Ureter (tissue), 1 donor: Measurements from ENCODE around the gene SLC39A10. TPM values are rescaled to one million over a fixed set of nuclear protein-coding genes. Genes with fewer than 3 reads are reported as not detected.
"Not testable (repeated sequence)": the region's sequence is repeated elsewhere in the genome, so short reads cannot be mapped to it uniquely, and the experiment has no call there.

Source experiments
- DNase-seq: peaks from one replicate; pipeline ENCODE4 v3.0.0-alpha.2; 2020; ENCODE audit warnings: low spot score
- total RNA-seq: library from RNA; stranded (reverse); gene quantifications from one replicate; pipeline ENCODE4 v1.2.4, GENCODE V29; 2023
- donor health status: DM: yes; HTN: yes; CAD: no.

The SLC39A10 gene
- total RNA-seq, 1 donor from 2014 or later = 28.6 TPM

DNA sequence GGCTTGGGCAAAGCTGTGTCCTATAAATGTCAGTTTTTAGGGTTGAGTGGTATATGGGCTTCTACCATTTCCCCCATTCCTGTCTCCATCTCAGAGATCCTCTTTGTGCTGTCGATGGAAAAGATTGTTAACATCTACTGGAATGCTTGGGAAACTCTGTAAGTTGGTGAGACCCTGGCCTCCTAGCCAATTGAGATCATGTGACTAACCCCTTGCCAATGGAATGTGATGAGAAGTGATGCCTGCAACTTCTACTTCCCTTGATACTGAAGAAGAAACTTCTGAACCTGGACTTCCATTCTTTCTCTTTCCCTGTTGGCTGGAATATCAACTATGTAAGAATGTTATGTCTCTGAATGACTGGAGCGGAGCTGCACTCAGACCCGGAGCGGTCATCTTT is 14.5 kb downstream of the SLC39A10 start:
- no peak for DNase-seq

DNA sequence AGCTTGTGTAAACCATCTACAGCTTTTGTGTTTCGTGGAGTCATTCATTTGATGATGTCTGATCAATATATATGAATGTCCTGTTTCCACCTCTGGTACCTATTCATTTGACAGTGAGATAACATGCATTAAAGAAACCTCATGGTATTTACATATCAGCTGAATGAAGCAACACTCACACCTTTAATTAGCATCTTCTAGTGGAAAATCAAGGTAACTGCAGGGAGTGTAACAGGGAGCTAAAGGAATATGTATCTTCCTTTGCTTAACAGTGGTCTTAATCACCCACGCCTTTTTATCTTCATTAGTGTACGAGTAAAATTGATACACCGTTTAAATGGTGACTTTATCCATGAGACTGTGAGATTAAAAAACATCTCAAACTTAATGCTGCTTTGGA is 15.6 kb downstream of the SLC39A10 start:
- DNase-seq = no peak

DNA sequence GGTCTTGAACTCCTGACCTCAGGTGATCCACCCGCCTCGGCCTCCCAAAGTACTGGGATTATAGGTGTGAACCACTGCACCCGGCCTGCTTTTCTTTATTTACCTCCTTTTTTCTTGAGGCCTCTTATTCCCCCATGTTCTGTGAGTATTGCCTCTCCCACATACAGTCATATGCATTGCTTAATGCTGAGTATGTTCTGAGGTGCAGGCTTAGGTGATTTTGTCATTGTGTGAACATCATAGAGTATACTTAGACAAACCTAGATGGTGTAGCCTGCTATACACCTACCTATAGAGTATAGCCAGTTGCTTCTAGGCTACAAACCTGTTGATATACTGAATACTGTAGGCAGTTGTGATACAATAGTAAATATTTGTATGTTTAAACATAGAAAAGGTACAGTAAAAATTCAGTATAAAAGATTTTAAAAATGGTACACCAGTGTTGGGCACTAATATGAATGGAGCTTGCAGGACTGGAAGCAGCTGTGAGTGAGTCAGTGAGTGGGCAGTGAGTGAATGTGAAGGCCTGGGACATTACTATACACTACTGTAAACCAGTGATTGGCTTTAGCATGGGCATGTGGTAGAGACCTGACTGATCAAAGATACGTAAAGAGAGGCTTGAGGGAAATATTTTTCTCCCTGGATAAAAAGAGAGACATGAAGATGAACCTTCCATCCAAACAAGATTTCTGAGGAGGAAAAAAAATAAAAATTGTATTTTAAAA is 17.6 kb downstream of the SLC39A10 start:
- no peak for DNase-seq

DNA sequence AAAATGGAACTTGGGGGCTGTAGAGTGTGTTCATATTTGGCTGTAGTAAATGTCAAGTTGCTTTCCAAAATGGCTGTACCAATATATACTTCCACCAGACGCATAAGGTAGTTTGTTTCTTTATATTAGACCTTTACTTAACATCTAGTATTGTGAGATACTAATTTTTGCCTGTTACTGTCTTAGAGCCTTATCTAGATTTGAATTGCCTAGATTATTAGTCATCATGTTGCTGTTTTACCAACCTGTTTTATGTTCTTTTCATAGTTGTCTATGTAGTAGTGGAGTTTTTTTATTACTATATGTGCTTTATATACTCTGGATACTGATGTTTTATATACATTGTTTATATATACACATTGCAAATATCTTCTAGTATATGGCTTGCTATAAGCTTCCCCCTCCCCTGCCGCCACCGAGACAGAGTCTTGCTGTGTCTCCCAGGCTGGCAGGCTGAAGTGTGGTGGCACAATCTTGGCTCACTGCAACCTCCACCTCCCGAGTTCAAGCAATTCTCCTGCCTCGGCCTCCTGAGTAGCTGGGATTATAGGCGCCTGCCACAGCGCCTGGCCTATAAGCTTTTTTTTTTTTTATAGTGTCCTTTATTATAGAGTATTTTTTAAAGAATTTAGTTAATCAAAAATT is 18.9 kb downstream of the SLC39A10 start:
- DNase-seq = no peak

DNA sequence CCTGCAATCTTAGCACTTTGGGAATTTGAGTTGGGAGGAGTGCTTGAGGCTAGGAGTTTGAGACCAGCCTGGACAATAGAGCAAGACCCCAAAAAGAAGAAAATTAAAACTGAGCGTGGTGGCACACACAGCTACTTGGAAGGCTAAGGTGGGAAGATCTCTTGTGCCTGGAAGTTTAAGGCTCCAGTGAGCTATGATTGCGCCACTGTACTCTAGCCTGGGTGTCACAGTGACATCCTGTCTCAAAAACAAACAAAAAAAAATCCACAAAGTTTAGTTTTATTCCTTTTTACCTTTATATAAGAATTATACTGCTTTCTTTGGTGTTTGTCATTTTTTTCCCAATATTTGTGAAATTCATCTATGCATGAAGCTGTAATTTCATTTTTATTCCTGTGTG is 20.3 kb downstream of the SLC39A10 start:
- DNase-seq = no peak

DNA sequence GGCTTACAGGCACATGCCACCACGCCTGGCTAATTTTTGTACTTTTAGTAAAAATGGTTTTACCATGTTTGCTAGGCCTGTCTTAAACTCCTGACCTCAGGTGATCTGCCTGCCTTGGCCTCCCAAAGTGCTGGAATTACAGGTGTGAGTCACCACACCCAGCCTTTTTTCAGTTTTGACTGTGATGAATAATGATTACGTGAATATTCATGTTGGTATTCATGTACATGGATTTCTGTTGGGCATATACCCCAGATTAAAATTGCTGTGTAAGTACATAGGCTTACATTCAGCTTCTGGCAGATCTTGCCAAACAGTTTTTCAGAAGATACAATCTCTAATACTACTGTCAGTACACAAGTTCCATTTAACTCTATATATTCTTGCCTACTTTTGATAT is 20.9 kb downstream of the SLC39A10 start:
- no peak for DNase-seq

DNA sequence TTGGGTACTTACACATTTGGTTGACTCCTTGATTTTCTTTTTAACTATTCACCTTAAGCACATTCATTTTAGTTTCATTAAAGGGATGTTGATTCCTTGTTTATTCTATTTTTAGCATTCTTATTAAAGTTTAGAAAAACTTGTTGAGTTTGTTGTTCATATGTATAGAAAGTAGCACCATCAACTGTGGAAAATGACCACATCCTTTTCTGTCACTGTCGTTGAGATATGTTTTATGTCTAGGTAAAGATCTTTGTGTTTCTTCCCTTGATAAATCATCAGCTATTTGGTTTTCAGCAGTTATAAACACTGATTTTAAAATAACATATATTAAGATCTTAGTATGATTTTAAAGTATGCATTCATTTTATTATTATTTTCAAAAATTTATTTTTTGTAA is 25.1 kb downstream of the SLC39A10 start:
- DNase-seq = no peak

DNA sequence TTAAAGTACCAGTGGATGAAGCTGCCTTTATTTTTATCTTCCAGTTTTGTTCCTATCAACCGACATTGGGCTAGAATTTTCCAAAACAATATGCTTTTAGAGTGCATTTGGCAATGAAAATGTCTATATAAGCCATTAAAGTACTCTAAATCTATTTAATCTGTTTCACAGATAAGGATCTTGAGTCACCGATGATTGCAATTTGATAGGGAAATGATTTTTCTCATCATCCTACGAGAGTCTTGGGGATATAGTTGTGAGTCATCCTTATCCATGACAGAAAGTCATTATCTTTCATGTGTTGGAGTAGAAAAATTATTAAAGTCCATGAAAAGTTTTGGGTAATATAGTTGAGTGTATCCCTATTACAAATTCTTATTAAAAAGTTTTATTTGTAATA is 26.1 kb downstream of the SLC39A10 start:
- no peak for DNase-seq

DNA sequence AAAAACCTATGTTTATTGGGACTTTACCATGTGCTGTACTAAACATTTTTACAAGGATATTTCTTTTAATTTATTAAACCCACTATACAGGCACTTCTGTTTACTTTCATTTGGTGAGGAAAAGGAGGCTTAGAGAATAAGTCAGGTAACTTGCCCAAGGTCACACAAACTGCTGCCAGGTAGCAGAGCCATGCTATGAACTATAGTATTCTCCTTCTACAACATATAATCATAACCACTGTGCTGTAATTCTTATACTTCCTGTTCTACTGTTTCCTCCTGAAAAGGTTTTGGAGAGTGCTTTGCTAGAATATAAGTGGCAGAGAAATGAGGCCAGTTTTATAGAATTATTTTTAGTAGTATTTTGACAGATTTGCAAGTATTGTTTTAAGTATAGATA is 29.5 kb downstream of the SLC39A10 start:
- DNase-seq = no peak

DNA sequence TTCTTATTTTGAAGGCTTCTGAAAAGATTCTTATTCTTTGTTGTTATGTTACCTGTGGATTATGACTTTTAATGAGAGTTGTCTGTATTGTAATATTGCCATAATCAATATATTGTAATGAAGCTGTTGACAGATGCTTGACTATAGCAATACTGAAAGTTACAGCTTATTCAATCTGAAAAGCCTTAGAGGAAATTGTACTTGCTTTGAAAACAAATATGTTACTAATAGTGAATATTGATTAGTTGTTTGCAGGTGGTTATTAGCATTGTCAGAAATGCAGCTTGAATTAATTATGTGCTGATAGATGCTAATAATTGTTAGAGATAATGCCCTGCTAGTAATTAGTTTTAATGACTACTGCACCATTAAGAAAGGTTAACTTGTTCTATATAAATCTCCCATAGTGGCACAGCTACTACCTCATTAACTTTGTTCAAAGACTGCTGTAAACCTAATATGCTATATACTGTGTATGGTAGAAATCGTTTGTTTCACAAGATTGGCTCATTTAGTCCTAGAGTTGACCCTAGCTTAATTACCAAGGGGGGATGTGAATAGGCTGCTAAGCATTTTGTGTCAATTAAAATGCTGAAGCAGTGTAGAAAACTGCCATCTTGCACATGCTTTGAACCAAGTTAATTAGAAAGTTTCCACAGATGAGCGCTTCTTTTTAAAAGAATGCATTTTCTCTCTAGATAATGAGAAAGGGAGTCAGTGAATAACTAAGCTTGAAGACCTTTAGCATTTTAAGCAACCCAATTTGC is 30.5 kb downstream of the SLC39A10 start:
- DNase-seq = no peak

DNA sequence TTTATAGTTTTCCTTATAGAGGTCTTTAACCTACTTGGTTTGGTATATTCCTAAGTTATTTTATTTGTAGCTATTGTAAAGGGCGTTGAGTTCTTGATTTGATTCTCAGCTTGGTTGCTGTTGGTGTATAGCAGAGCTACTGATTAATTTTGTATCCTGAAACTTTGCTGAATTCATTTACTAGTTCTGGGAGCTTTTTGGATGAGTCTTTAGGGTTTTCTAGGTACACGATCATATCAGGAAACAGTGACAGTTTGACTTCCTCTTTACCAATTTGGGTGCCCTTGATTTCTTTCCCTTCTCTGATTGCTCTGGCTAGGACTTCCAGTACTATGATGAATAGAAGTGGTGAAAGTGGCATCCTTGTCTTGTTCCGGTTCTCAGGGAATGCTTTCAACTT is 35.5 kb downstream of the SLC39A10 start:
- not testable (repeated sequence) for DNase-seq

DNA sequence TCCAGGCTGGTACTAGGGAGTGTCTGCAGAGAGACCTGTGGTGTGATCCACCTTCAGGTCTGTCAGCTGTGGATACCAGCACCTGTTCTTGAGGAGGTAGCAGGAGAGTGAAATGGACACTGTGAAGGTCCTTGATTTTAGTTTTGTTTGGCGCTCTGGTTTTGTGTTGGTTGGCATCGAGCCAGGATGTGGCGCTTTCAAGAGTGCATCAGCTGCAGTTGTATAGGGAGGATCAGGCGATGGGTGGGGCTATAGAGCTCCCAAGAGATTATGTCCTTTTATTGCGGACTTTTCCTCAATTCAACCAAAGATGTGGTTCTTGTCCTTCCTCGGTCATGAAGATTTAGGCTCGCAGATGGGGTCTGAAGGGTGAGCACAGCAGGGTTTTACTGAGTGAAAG is 37.5 kb downstream of the SLC39A10 start:
- DNase-seq = no peak

DNA sequence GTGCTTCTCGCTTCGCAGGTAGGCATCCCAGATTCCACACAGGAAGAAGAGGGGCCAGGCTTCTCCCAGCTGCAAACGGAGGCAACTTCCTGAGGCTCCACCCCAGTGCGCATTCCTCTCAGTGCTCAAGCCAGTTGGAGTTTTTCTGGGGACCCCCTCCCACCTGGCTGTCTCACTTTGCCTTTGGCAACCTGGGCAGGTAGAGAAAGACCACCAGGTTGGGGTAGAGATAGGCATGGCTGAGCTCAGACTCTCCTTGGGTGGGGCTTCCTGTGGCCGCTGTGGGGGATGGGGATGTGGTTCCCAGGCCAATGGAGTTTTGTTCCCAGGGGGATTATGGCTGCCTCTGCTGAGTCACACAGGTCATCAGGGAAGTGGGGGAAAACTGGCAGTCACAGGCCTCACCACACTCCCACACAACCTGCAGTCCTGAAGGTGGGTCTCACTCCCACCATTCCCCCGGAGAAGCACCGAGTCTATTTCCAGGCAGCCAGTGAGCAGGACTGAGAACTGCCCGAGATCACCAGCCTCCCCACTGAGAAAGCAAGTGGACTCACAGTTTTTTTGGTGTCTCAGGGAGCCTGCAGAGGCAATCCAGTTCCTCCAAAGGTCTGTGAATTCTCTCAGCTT is 38.1 kb downstream of the SLC39A10 start:
- no peak for DNase-seq

DNA sequence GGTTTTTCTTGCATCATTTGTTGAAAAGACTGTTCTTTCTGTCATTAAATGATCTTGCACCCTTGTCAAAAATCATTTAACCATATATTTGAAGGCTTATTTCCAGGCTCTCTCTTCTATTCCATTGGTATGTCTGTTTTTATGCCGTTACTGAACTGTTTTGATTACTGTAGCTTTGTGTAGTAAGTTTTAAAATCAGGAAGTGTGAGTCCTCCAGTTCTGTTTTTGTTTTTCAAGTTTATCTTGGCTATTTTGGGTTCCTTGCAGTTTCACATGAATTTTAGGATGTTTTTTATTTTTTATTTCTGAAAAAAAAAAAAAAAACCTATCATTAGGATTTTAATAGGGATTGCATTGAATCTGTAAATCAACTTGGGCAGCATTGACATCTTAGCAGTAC is 39.0 kb downstream of the SLC39A10 start:
- DNase-seq = no peak

DNA sequence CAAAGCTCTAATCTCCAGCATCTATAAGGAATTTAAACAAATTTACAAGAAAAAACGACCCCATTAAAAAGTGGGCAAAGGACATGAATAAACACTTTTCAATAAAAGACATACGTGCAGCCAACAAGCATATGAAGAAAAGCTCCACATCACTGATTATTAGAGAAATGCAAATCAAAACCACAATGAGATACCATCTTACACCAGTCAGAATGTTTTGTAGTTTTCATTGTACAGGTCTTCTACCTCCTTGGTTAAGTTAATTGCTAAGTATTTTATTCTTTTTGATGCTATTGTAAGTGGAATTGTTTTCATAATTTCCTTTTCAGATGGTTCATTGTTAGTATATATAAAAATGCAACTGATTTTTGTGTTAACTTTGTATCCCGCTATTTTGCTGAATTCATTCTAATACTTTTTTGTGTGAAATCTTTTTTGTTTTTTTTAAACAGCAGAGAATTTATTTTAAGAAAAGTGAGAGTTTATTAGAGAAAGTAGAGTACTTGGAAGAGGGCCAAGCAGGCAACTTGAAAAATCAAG is 40.7 kb downstream of the SLC39A10 start:
- DNase-seq = no peak

DNA sequence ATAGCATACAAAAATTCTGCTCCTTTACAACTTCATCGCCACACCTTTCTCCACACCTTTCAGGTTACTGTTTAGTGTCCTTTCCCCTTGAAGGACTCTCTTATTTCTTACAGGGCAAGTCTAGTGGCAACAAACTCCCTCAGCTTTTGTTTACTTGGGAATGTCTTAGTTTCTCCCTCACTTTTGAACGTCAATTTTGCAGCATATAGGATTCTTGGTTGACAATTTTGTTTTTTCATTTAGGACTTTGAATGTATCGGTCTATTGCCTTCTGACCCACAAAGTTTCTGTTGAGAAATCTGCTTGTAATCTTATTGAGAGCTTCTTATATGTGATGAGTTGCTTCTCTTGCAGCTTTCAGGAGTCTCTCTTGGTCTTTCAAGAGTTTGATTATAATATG is 43.5 kb downstream of the SLC39A10 start:
- no peak for DNase-seq

DNA sequence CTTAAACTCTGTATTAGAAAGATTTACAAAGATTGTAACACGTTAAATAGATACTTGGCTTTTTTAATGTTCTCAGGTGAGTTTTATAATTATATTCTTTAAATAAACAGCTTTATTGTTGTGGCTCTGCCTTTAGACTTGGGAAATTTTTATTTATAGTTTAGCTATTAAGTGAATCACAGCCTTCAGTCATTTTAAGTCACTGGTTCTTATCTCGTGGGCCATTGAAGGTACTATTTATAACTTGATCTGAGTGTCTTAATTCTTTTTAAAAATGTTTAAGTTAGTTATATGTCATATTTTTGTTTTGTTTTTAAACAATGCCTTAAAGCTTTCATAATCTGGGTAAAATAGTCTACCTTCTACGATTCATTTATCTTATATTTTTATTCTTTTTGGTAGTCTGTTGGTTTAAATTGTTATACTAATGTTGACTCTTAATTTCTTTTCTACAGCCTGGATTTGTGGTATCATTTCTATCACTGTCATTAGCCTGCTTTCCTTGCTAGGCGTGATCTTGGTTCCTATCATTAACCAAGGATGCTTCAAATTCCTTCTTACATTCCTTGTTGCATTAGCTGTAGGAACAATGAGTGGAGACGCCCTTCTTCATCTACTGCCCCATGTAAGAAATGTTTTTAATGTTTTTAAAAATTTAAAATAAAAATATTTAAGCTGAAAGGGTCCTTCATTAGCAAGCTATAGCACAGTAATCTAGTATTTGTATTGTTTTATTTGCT is 49.3 kb downstream of the SLC39A10 start:
- DNase-seq = no peak

DNA sequence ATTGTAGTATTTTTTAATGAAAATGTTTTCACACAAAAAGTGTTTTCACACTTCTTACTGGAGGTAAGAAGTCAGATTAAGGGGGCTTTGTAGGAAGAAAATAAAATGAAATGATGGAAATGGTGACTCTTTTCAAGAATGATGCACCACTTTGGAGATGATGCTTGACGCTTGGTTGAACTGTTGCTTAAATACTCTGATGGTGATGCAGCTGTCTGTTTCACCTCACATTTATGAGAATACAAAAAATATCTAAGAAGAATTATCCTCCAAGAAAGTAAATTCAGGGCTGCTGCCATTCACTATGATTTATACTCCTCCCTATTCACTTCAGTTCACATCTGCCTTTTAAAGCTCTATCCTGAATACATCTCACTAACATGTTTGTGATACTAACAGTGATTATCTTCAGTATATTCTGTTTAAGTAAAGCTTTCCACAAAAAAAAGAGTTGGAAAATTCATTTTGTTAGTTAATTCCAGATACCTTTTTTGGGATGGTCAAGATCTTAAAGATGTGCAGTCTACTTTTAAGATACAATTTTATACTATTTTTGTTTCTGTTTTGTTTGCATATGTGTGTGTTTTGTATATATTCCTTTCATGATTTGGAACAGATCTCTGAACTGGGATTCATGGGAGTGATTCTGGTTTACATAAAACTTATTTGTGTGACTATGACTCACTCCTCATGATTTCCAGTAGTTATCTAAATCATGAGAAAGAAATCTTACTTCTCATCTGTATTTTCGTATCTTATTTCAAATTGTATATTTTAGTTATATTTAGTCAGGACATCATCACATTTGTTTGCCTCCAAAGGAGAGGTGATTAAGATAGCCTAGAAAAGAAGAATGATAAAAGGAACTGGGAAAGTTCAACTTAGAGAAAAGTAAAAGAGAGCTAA is 53.1 kb downstream of the SLC39A10 start:
- no peak for DNase-seq

DNA sequence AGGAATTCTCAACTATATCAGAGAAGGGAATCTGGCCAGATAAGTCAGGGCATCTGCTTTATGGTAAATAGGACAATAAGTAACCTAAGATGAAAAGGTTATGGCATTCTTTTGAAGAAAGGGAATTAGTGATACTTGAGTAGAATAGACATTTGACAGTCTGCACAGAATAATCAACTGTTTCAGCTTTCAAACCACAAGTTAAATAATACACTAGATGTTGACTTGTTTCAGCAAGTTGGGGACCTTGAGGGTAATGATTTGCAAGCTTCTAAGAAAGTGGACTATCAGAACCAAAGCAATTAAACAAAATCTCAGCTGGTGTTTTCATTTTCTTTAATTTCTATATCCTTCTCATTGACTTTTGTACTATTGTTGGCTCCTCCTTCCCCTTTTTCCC is 54.5 kb downstream of the SLC39A10 start:
- DNase-seq = no peak

DNA sequence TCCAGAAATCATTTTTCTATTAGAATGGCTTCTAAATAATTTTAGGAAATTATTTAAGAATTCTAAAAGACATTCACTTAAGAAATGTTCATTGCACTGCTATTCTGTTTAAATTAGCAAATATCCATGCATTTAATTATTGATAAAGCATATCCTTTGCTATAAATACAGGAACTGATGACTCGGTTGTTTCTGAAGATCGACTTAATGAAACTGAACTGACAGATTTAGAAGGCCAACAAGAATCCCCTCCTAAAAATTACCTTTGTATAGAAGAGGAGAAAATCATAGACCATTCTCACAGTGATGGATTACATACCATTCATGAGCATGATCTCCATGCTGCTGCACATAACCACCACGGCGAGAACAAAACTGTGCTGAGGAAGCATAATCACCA is 59.4 kb downstream of the SLC39A10 start:
- DNase-seq = no peak
